HEK293 (cell line): ENCODE measurements around the gene DDX46.

Experiments used
- CTCF ChIA-PET: fragments of 350-600 bp; formaldehyde crosslinking; extraction: SDS; loops from one replicate; lab custom pipeline; 2021; ENCODE audit warnings: antibody characterized with exemption; lab: Yijun Ruan, JAX
- POLR2A ChIA-PET: fragments of 300-600 bp; formaldehyde crosslinking; extraction: SDS; loops from one replicate; lab custom pipeline; 2020; ENCODE audit warnings: antibody characterized with exemption, inconsistent platforms; lab: Yijun Ruan, JAX
- H3K27ac ChIP-seq: fragments of 200-500 bp; sonication (Bioruptor generic); 2 replicates; pipeline ENCODE4 v1.5.1; 2014; ENCODE audit warnings: low read depth, low read length, control low read depth, inconsistent platforms; ENCODE audit errors: extremely low read depth
- H3K36me3 ChIP-seq, 2 experiments: fragments of 200-500 bp in 1 of 2; sonication (Bioruptor generic) in 1 of 2; 1 replicate in 1 of 2; 2 replicates in 1 of 2; pipeline ENCODE4 v1.5.1; 2014 to 2017; ENCODE audit warnings: inconsistent platforms in 2 of 2, low read length in 2 of 2; ENCODE audit not compliant: control insufficient read depth in 2 of 2, insufficient read depth in 1 of 2
- H3K4me1 ChIP-seq: fragments of 200-500 bp; sonication (Bioruptor generic); 2 replicates; pipeline ENCODE4 v1.5.1; 2014; ENCODE audit warnings: mild to moderate bottlenecking, low read length, inconsistent platforms; ENCODE audit not compliant: control insufficient read depth, insufficient read depth
- H3K4me3 ChIP-seq: 2 replicates; pipeline ENCODE4 v1.5.1; 2011; ENCODE audit warnings: low read depth, mild to moderate bottlenecking, control low read depth, low read length, moderate library complexity
- H3K9me3 ChIP-seq: fragments of 200-500 bp; sonication (Bioruptor generic); 2 replicates; pipeline ENCODE4 v1.5.1; 2014; ENCODE audit warnings: low read depth, low read length, inconsistent platforms; ENCODE audit not compliant: control insufficient read depth, insufficient read depth
- OSR2 ChIP-seq: fragments of 450-650 bp; formaldehyde crosslinking; IDR thresholded peaks from 2 replicates; pipeline ENCODE4 v1.5.1; 2016; ENCODE audit warnings: missing biosample characterization, missing genetic modification characterization
- SP7 ChIP-seq: fragments of 450-650 bp; formaldehyde crosslinking; IDR thresholded peaks from 2 replicates; pipeline ENCODE4 v1.5.1; 2016; ENCODE audit warnings: missing biosample characterization, missing genetic modification characterization
- TRIM28 ChIP-seq: IDR thresholded peaks from 2 replicates; pipeline ENCODE4 v1.6.1; 2011; ENCODE audit warnings: low read length, control low read depth, borderline replicate concordance
- ZBTB48 ChIP-seq: fragments of 450-650 bp; formaldehyde crosslinking; IDR thresholded peaks from 2 replicates; pipeline ENCODE4 v1.5.1; 2016; ENCODE audit warnings: missing biosample characterization, missing genetic modification characterization
- ZFP69B ChIP-seq: fragments of 450-650 bp; formaldehyde crosslinking; IDR thresholded peaks from 2 replicates; pipeline ENCODE4 v1.5.1; 2016; ENCODE audit warnings: missing biosample characterization, missing genetic modification characterization
- ZIC2 ChIP-seq: fragments of 450-650 bp; formaldehyde crosslinking; IDR thresholded peaks from 2 replicates; pipeline ENCODE4 v1.5.1; 2016; ENCODE audit warnings: missing biosample characterization, missing genetic modification characterization
- ZNF133 ChIP-seq: fragments of 450-650 bp; formaldehyde crosslinking; IDR thresholded peaks from 2 replicates; pipeline ENCODE4 v1.5.1; 2016; ENCODE audit warnings: missing biosample characterization, missing genetic modification characterization
- ZNF138 ChIP-seq: fragments of 450-650 bp; formaldehyde crosslinking; IDR thresholded peaks from 2 replicates; pipeline ENCODE4 v1.5.1; 2016; ENCODE audit warnings: missing biosample characterization, missing genetic modification characterization, borderline replicate concordance
- ZNF155 ChIP-seq: fragments of 450-650 bp; formaldehyde crosslinking; IDR thresholded peaks from 2 replicates; pipeline ENCODE4 v1.5.1; 2016; ENCODE audit warnings: missing biosample characterization, missing genetic modification characterization
- ZNF335 ChIP-seq: fragments of 450-650 bp; formaldehyde crosslinking; conservative IDR thresholded peaks from 2 replicates; pipeline ENCODE4 v1.5.1; 2016; ENCODE audit warnings: missing biosample characterization, missing genetic modification characterization
- ZNF350 ChIP-seq: fragments of 450-650 bp; formaldehyde crosslinking; IDR thresholded peaks from 2 replicates; pipeline ENCODE4 v1.5.0; 2017; ENCODE audit warnings: missing biosample characterization, mild to moderate bottlenecking, missing genetic modification characterization
- ZNF404 ChIP-seq: fragments of 450-650 bp; formaldehyde crosslinking; IDR thresholded peaks from 2 replicates; pipeline ENCODE4 v1.5.1; 2017; ENCODE audit warnings: missing biosample characterization, missing genetic modification characterization
- ZNF501 ChIP-seq: fragments of 450-650 bp; formaldehyde crosslinking; IDR thresholded peaks from 2 replicates; pipeline ENCODE4 v1.5.1; 2016; ENCODE audit warnings: missing biosample characterization, missing genetic modification characterization
- ZNF555 ChIP-seq: fragments of 450-650 bp; formaldehyde crosslinking; conservative IDR thresholded peaks from 2 replicates; pipeline ENCODE4 v1.5.1; 2017; ENCODE audit warnings: missing biosample characterization, mild to moderate bottlenecking, missing genetic modification characterization, inconsistent platforms
- ZNF621 ChIP-seq: fragments of 450-650 bp; formaldehyde crosslinking; IDR thresholded peaks from 2 replicates; pipeline ENCODE4 v1.5.1; 2017; ENCODE audit warnings: missing biosample characterization, missing genetic modification characterization
- ZNF768 ChIP-seq: fragments of 450-650 bp; formaldehyde crosslinking; IDR thresholded peaks from 2 replicates; pipeline ENCODE4 v1.5.1; 2018; ENCODE audit warnings: missing biosample characterization, mild to moderate bottlenecking, missing genetic modification characterization
- TF ChIP-seq, protein P1 (sequence below): sonication (generic); formaldehyde crosslinking; IDR thresholded peaks from 2 replicates; pipeline ENCODE4 v1.8.1; 2022; ENCODE audit warnings: mild to moderate bottlenecking, moderate library complexity, missing genetic modification reagents
- TF ChIP-seq, protein P2 (sequence below): fragments of 450-650 bp; formaldehyde crosslinking; IDR thresholded peaks from 2 replicates; pipeline ENCODE4 v1.5.1; 2016; ENCODE audit warnings: missing biosample characterization, missing genetic modification characterization
- TF ChIP-seq, protein P3 (sequence below): fragments of 450-650 bp; formaldehyde crosslinking; IDR thresholded peaks from 2 replicates; pipeline ENCODE4 v1.5.1; 2016; ENCODE audit warnings: missing biosample characterization, missing genetic modification characterization

Gene DDX46

DNA sequence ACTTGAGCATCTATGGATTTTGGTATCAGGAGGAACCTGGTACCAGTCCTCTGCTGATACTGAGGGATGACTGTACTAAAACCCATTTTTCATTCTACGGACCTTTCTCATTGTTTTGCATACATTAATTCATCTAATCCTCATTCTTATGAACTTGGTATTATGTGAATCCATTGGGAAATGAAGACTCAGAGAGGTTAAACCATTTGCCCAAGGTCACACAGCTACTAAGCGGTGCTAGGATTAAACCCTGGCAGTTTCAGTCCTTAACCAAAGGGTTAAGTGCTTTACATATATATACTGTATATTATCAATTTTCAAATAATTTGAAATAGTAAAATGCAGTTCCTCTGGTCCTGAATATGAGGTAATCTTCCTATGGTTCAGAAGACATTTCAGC is 16.4 kb upstream of the DDX46 start:
- Histone ChIP-seq H3K4me1 (peaks cover 10% of the 10 kb centered on the region), H3K36me3 (peaks cover 28 to 33% of the 10 kb centered on the region in 2 experiments), H3K27ac (no peak overlapping the region), H3K9me3 (no peaks in the 10 kb centered on the region), H3K4me3 (no peak overlapping the region)
- ChIA-PET POLR2A (no interaction called here), CTCF (no interaction called here)
- TF ChIP-seq ZNF555 (tag by site-specific recombination) (no peak), ZNF768 (tag by site-specific recombination) (0 out of 2 replicates have a peak, but pooled peaks have one; percentile 78)

DNA sequence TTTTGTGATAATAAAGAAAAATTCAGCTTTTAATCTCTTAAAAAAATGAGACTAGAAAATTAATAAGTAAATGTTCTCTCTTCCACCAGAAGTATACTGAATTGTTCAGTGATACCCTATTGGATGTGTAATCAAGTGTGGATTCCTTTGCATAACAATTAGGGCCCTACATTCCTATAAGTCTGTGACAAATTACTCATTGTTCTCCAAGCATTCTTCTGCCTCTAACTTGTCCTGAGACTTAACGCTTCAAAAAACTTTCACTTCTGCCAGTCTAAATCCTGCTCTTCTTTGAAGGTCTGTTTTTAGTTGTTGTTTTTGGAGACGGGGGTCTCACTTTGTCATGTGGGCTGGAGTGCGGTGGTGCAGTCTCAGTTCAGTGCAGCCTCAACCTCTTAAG is 9.2 kb upstream of the DDX46 start:
- H3K4me3 ChIP-seq = no peak overlapping the region
- POLR2A ChIA-PET = interaction anchor here (0.8 to 1.9 kb wide), 2 partner anchors 11 to 42 kb away, joined by 3 to 4 read pairs; partner anchors contain the start of gene CAMLG
- H3K36me3 ChIP-seq = peaks cover 22 to 33% of the 10 kb centered on the region in 2 experiments
- H3K27ac ChIP-seq = no peak overlapping the region
- TF ChIP-seq ZNF350 (tag by site-specific recombination) = no peak
- TF ChIP-seq ZNF155 (tag by site-specific recombination) = no peak
- no peak for TF ChIP-seq ZNF768 (tag by site-specific recombination)
- TF ChIP-seq, protein P1, sequence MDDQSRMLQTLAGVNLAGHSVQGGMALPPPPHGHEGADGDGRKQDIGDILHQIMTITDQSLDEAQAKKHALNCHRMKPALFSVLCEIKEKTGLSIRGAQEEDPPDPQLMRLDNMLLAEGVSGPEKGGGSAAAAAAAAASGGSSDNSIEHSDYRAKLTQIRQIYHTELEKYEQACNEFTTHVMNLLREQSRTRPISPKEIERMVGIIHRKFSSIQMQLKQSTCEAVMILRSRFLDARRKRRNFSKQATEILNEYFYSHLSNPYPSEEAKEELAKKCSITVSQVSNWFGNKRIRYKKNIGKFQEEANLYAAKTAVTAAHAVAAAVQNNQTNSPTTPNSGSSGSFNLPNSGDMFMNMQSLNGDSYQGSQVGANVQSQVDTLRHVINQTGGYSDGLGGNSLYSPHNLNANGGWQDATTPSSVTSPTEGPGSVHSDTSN = no peak
- TF ChIP-seq ZNF501 (tag by site-specific recombination) = no peak
- TF ChIP-seq ZFP69B = no peak
- no peak for TF ChIP-seq SP7
- no peak for TF ChIP-seq ZNF404
- TF ChIP-seq TRIM28 = no peak
- no peak for TF ChIP-seq ZNF138 (tag by site-specific recombination)
- H3K9me3 ChIP-seq = no peaks in the 10 kb centered on the region
- CTCF ChIA-PET = interaction anchor here (1.0 kb wide), 1 partner anchor 17 kb away, joined by 3 read pairs; no protein-coding TSS in a partner anchor
- no peaks in the 10 kb centered on the region for H3K4me1 ChIP-seq

DNA sequence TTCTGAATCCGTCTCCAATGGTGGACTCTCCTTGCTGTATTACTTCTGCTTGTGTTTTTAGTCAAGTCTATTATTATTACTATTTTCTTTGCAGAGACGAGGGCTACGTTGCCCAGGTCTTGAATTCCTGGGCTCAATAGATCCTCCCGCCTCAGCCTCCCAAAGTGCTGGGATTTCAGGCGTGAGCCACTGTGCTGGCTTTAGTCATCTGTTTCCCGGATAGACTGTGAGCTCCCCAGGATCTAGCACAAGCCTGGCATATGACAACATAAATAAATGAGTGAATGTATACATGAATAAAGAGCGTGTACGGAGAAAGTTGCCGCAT is 439 bp upstream of the DDX46 start:
- CTCF ChIA-PET = interaction anchor here (0.6 to 2.5 kb wide), 10 partner anchors 12 to 147 kb away, joined by 3 to 15 read pairs (median 5); partner anchors contain the start of genes C5orf24, CAMLG and PCBD2
- H3K27ac ChIP-seq = peak overlapping the region; percentile 48; the same call in 1 of the 2 replicates
- TF ChIP-seq ZNF335 (tag by site-specific recombination) (0 out of 2 replicates have a peak, but pooled peaks have one; percentile 96), ZNF133 (tag by site-specific recombination) (no peak), ZNF621 (tag by site-specific recombination) (no peak), ZIC2 (tag by site-specific recombination) (no peak), OSR2 (tag by site-specific recombination) (no peak), ZBTB48 (tag by site-specific recombination) (no peak)
- TF ChIP-seq, protein P2, sequence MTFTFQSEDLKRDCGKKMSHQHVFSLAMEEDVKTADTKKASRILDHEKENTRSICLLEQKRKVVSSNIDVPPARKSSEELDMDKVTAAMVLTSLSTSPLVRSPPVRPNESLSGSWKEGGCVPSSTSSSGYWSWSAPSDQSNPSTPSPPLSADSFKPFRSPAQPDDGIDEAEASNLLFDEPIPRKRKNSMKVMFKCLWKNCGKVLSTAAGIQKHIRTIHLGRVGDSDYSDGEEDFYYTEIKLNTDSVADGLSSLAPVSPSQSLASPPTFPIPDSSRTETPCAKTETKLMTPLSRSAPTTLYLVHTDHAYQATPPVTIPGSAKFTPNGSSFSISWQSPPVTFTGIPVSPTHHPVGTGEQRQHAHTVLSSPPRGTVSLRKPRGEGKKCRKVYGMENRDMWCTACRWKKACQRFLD (tag by site-specific recombination) = no peak
- TF ChIP-seq, protein P3, sequence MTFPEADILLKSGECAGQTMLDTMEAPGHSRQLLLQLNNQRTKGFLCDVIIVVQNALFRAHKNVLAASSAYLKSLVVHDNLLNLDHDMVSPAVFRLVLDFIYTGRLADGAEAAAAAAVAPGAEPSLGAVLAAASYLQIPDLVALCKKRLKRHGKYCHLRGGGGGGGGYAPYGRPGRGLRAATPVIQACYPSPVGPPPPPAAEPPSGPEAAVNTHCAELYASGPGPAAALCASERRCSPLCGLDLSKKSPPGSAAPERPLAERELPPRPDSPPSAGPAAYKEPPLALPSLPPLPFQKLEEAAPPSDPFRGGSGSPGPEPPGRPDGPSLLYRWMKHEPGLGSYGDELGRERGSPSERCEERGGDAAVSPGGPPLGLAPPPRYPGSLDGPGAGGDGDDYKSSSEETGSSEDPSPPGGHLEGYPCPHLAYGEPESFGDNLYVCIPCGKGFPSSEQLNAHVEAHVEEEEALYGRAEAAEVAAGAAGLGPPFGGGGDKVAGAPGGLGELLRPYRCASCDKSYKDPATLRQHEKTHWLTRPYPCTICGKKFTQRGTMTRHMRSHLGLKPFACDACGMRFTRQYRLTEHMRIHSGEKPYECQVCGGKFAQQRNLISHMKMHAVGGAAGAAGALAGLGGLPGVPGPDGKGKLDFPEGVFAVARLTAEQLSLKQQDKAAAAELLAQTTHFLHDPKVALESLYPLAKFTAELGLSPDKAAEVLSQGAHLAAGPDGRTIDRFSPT (tag by site-specific recombination) = no peak
- TF ChIP-seq, all 188 proteins: peak for 1
- Histone ChIP-seq H3K4me3 (peak overlapping the region; percentile 31), H3K4me1 (0 out of 2 replicates have a peak, but pooled peaks cover 5% of the 10 kb centered on the region), H3K9me3 (no peaks in the 10 kb centered on the region), H3K36me3 (peaks cover 5 to 13% of the 10 kb centered on the region in 2 experiments; a peak in 2 of 3 replicates)
- POLR2A ChIA-PET = interaction anchor here (0.6 to 4.4 kb wide), 10 partner anchors 11 to 359 kb away, joined by 3 to 25 read pairs (median 5); partner anchors contain the start of genes C5orf24 and CAMLG
